ENCODE data around the gene CRACDL. TPM values are rescaled to one million over a fixed set of nuclear protein-coding genes. Genes with fewer than 3 reads are reported as not detected.

Gene CRACDL
- total and polyA plus RNA-seq, 4 experiments from 2014 or later = 0.25 to 1.3 (median 1.2) TPM

DNA sequence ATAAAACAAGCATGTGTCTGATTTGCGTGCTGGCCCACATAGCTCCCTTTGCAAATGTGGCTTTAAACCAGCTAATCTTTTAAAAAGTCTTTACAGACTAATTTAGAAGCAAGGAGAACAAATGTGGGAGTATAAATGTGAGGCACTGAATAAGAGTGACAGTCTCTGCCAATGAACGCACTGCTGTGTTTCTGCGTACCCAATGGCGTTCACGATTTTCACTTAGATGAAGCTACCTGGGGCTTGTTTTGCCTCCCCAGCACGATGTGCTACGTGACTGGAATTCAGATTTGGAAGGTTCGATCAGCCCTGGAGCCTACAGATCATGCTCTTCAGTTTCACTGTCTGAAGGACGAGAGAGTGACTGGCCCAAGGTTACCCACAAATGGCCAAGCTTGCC is 10.8 kb upstream of the CRACDL start:
- Histone ChIP-seq H3K4me1 (ENCODE audit: insufficient read depth, low read length) (no peaks in the 10 kb centered on the region), H3K9me3 (ENCODE audit: control insufficient read depth in 1 of 2, low read length in 2 of 2) (no peaks in the 10 kb centered on the region), H3K27me3 (ENCODE audit: insufficient read depth, low read length) (no peaks in the 10 kb centered on the region), H3K36me3 (ENCODE audit: insufficient read depth, low read length) (no peaks in the 10 kb centered on the region), H3K4me3 (ENCODE audit: low read length in 2 of 2) (no peak overlapping the region), H3K27ac (ENCODE audit: low read depth, low read length) (no peak overlapping the region)
- ChIA-PET CTCF (ENCODE audit: partially characterized antibody) (no interaction called here), POLR2A (ENCODE audit: partially characterized antibody) (no interaction called here)
- H3K4me3 Mint-ChIP-seq = no peak overlapping the region
- no peaks in the 10 kb centered on the region for H3K4me1 Mint-ChIP-seq
- intact Hi-C loops (cut with micrococcal nuclease) = no loop called here
- no peaks in the 10 kb centered on the region for H3K36me3 Mint-ChIP-seq
- peaks cover 20 to 31% of the 10 kb centered on the region in 2 donors for H3K27me3 Mint-ChIP-seq
- no peak overlapping the region for H3K27ac Mint-ChIP-seq
- DNase-seq = no peak
- H3K9me3 Mint-ChIP-seq = no peaks in the 10 kb centered on the region

DNA sequence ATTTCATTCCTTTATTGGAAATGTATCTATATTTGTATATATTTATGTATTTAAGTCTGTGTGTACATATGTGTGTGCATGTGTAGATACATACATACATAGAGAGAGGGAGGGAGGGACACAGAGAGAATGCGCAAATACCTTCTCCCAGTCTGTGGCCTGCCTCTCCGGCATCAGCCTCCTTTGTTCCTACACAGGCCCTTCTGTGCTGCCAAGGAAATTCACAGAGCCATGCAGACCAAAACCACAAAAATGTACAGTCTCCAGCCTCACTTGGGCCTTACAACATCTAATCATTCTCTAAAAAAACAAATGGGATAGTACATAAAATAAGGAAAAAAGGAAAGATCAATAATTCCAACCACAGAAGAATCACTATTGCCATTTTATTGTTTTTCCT is 8.8 kb upstream of the CRACDL start:
- Histone ChIP-seq H3K27me3 (ENCODE audit: insufficient read depth, low read length) (no peaks in the 10 kb centered on the region), H3K9me3 (ENCODE audit: control insufficient read depth in 1 of 2, low read length in 2 of 2) (no peaks in the 10 kb centered on the region), H3K4me3 (ENCODE audit: low read length in 2 of 2) (no peak overlapping the region), H3K36me3 (ENCODE audit: insufficient read depth, low read length) (no peaks in the 10 kb centered on the region), H3K4me1 (ENCODE audit: insufficient read depth, low read length) (no peaks in the 10 kb centered on the region), H3K27ac (ENCODE audit: low read depth, low read length) (no peak overlapping the region)
- Mint-ChIP-seq H3K36me3 (no peaks in the 10 kb centered on the region), H3K4me1 (no peaks in the 10 kb centered on the region), H3K27me3 (peaks cover 22 to 30% of the 10 kb centered on the region in 2 donors), H3K27ac (no peak overlapping the region), H3K9me3 (no peaks in the 10 kb centered on the region), H3K4me3 (no peak overlapping the region)
- intact Hi-C loops (cut with micrococcal nuclease) = no loop called here
- no peak for DNase-seq
- CTCF ChIA-PET (ENCODE audit: partially characterized antibody) = no interaction called here
- POLR2A ChIA-PET (ENCODE audit: partially characterized antibody) = no interaction called here

DNA sequence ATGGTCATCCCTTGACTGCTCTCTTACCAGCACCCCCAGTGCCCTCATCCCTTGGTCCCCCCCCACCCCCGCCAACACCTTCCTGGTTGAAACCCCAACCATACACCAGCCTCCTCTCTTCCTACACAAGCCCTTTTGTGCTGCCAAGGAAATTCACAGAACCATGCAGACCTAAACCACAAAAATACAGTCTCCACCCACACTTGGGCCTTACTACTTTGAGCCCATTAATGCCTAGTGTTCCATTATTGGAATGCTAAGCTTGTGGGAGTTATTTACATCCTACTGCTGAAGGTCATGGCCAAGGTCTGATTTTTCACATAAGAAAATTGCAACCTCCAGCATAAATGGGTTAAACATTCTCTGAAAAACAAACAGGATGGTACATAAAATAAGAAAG is 4.1 kb upstream of the CRACDL start:
- Histone ChIP-seq H3K4me3 (ENCODE audit: low read length in 2 of 2) (no peak overlapping the region), H3K27me3 (ENCODE audit: insufficient read depth, low read length) (peaks cover 22% of the 10 kb centered on the region), H3K27ac (ENCODE audit: low read depth, low read length) (no peak overlapping the region), H3K9me3 (ENCODE audit: control insufficient read depth in 1 of 2, low read length in 2 of 2) (no peaks in the 10 kb centered on the region), H3K4me1 (ENCODE audit: insufficient read depth, low read length) (peaks cover 9% of the 10 kb centered on the region), H3K36me3 (ENCODE audit: insufficient read depth, low read length) (no peaks in the 10 kb centered on the region)
- no peak for DNase-seq
- H3K4me3 Mint-ChIP-seq = no peak overlapping the region
- intact Hi-C loops (cut with micrococcal nuclease) = no loop called here
- peaks cover 28 to 42% of the 10 kb centered on the region in 2 donors for H3K27me3 Mint-ChIP-seq
- ChIA-PET POLR2A (ENCODE audit: partially characterized antibody) (no interaction called here), CTCF (ENCODE audit: partially characterized antibody) (no interaction called here)
- peaks cover 3 to 13% (median 4%) of the 10 kb centered on the region in 4 donors for H3K4me1 Mint-ChIP-seq
- H3K36me3 Mint-ChIP-seq = no peaks in the 10 kb centered on the region
- no peaks in the 10 kb centered on the region for H3K9me3 Mint-ChIP-seq
- no peak overlapping the region for H3K27ac Mint-ChIP-seq

DNA sequence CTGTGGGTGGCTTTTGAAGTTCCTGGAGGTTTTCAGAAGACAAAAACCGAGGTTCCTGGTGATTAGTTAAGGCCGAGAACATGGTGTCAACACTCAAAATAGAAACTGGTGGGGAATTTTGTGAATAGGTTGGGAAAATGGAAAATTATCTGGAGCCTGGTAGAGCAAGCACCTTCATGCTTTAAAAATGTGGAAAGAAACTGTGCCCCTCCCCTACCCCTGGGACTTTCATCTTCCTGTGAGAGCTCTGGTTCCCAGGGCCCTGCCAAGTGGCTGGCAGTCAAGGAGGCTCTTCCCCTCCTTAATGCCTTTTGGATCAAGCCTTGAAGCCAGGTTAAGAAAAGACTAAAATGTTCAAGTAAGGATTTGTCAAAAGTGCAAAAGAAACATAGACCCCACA is 1.9 kb upstream of the CRACDL start:
- H3K27me3 Mint-ChIP-seq = peaks cover 34 to 58% of the 10 kb centered on the region in 2 donors
- peaks cover 22% of the 10 kb centered on the region for H3K27me3 ChIP-seq (ENCODE audit: insufficient read depth, low read length)
- no peak overlapping the region for H3K27ac Mint-ChIP-seq
- CTCF ChIA-PET (ENCODE audit: partially characterized antibody) = no interaction called here
- peaks cover 3 to 14% (median 5%) of the 10 kb centered on the region in 4 donors for H3K4me1 Mint-ChIP-seq
- no peaks in the 10 kb centered on the region for H3K36me3 Mint-ChIP-seq
- H3K36me3 ChIP-seq (ENCODE audit: insufficient read depth, low read length) = no peaks in the 10 kb centered on the region
- intact Hi-C loops (cut with micrococcal nuclease) = no loop called here
- no peak for DNase-seq
- peak overlapping the region in 6 of 8 donors; percentile 11 to 86 (median 50) for H3K4me3 Mint-ChIP-seq
- POLR2A ChIA-PET (ENCODE audit: partially characterized antibody) = no interaction called here
- H3K9me3 Mint-ChIP-seq = no peaks in the 10 kb centered on the region
- H3K9me3 ChIP-seq (ENCODE audit: control insufficient read depth in 1 of 2, low read length in 2 of 2) = no peaks in the 10 kb centered on the region
- H3K4me3 ChIP-seq (ENCODE audit: low read length in 2 of 2) = no peak overlapping the region
- H3K4me1 ChIP-seq (ENCODE audit: insufficient read depth, low read length) = peaks cover 9% of the 10 kb centered on the region
- no peak overlapping the region for H3K27ac ChIP-seq (ENCODE audit: low read depth, low read length)

DNA sequence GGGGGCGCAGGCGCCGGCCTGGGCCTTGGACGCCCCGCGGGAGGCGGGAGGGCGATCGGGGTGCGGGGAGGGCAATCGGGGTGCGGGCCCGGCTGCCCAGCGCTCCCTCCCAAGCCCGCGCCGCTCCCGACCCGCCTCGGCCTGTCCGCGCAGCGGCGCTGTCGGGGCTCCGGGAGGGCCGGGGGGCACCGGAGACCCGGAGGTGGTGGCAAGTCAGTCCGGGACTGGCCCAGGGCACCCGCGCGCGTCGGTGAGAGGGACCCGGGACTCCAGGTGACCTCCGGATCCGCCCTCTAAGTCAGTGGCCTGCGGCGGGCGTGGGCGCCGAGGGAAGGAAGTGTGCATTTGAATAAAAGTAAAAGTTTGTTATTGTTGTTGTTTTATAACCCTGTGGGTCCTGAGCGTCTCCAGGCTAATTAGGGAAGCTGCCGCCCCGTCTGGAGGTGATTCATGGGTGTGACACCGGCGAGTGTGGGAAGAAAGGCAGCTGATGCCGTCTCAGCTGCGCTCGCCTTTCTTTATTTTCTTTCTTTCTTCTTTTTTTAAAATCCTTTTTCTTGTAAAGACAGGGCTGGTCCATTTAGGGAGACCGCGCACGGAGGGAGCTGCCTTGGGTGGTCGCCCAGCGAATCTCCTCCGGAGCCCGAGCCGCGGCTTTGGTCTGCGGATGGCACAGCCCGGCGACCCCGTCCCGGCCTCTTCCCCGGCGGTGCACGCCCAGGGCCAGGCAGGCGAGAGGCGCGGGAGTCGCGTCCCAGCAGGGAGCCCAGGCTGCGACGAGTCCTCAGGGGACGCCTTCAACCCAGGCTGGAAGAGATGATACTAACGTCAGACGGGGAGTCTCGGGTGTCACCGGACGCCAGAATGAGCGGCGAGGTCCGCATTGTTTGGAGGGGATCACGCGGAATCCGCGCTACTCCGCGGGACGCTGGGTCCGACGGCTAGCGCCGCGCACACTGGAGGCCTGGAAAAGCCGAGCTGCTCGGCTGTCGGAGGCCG is 627 bp upstream of the CRACDL start:
- H3K27me3 ChIP-seq (ENCODE audit: insufficient read depth, low read length) = peaks cover 22% of the 10 kb centered on the region

DNA sequence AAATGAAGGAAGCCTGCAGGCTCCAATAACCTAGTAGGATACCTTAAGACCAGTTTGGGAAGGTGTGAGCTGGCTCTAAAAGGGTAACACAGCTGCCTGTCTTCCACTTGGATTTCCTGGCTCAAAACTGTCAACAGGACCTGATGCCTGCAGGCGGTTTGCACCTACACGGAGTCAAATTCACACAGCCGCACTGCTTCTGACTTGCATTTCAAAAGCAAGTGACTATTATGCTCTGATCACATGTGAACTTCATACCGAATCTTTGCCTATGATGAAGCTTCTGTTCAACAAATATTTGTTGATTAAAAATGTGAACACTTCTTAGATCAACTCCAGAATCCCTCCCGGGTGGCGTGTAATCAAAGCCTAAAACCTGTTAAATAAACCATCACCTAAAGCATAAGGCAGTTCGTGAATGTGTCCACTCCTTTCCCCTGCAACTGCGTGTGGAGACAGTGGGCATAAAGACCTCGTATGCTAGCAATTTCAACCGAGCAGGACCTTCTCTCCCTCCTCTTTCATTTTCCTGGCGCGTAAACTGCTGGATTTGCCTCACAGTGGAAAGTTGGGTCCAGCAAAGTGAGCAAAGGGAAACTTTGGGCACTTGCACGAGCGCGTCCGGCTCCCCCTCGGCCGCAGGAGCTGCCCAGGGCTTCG is 784 bp downstream of the CRACDL start:
- Mint-ChIP-seq H3K4me1 (peaks cover 3 to 14% (median 5%) of the 10 kb centered on the region in 4 donors), H3K27ac (no peak overlapping the region), H3K27me3 (peaks cover 40 to 65% of the 10 kb centered on the region in 2 donors), H3K36me3 (no peaks in the 10 kb centered on the region), H3K4me3 (peak overlapping the region; percentile 49 to 78 (median 67)), H3K9me3 (no peaks in the 10 kb centered on the region)
- DNase-seq = no peak
- H3K27ac ChIP-seq (ENCODE audit: low read depth, low read length) = no peak overlapping the region
- H3K36me3 ChIP-seq (ENCODE audit: insufficient read depth, low read length) = no peaks in the 10 kb centered on the region
- ChIA-PET CTCF (ENCODE audit: partially characterized antibody) (no interaction called here), POLR2A (ENCODE audit: partially characterized antibody) (no interaction called here)
- H3K4me1 ChIP-seq (ENCODE audit: insufficient read depth, low read length) = peaks cover 9% of the 10 kb centered on the region
- H3K4me3 ChIP-seq (ENCODE audit: low read length in 2 of 2) = no peak overlapping the region
- no peaks in the 10 kb centered on the region for H3K9me3 ChIP-seq (ENCODE audit: control insufficient read depth in 1 of 2, low read length in 2 of 2)
- intact Hi-C loops (cut with micrococcal nuclease) = no loop called here
- H3K27me3 ChIP-seq (ENCODE audit: insufficient read depth, low read length) = peaks cover 22% of the 10 kb centered on the region

More for the DNA sequence above, 627 bp upstream of the CRACDL start:
- H3K9me3 ChIP-seq (ENCODE audit: control insufficient read depth in 1 of 2, low read length in 2 of 2) = no peaks in the 10 kb centered on the region
- H3K27ac ChIP-seq (ENCODE audit: low read depth, low read length) = no peak overlapping the region
- Mint-ChIP-seq H3K4me1 (peaks cover 3 to 14% (median 5%) of the 10 kb centered on the region in 4 donors), H3K27me3 (peaks cover 39 to 64% of the 10 kb centered on the region in 2 donors), H3K9me3 (no peaks in the 10 kb centered on the region), H3K27ac (no peak overlapping the region), H3K4me3 (peak overlapping the region; percentile 74 to 86 (median 80)), H3K36me3 (no peaks in the 10 kb centered on the region)
- intact Hi-C loops (cut with micrococcal nuclease) = no loop called here
- H3K4me1 ChIP-seq (ENCODE audit: insufficient read depth, low read length) = peaks cover 9% of the 10 kb centered on the region
- H3K36me3 ChIP-seq (ENCODE audit: insufficient read depth, low read length) = no peaks in the 10 kb centered on the region
- POLR2A ChIA-PET (ENCODE audit: partially characterized antibody) = interaction anchor here (0.9 kb wide), 1 partner anchor 422 kb away, joined by 3 read pairs; no protein-coding TSS in a partner anchor
- peak in 1 of 5 donors; percentile 11 for DNase-seq
- no peak overlapping the region for H3K4me3 ChIP-seq (ENCODE audit: low read length in 2 of 2)
- CTCF ChIA-PET (ENCODE audit: partially characterized antibody) = no interaction called here

DNA sequence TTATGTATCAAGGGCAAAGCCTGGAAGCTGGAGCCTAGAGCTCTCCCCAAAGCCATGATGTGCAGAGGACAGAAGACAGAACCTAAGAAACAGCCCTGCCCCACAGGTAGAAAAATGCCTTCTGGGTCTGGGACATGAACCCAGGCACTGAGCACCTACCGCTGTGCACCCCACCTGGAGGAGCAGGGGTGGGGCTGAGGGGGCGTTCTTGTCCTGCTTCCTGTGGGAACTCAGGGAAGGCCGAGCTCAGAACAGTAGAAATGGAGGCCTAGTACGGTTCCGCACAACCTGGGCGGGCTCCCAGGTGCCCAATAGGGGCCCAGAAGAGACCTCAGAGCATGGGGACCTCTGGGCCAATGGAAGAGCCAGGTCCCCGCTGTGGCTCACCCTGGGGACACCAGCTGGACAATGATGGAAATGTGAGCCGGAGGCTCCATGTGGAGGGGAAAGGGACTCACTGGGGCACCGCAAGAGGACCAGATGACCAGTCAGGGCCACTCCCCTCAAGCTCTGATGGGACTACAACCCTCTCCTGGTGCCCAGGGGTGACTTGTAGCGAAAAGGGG is 3.2 kb downstream of the CRACDL start:
- POLR2A ChIA-PET (ENCODE audit: partially characterized antibody) = no interaction called here
- Histone ChIP-seq H3K27ac (ENCODE audit: low read depth, low read length) (no peak overlapping the region), H3K27me3 (ENCODE audit: insufficient read depth, low read length) (peaks cover 13% of the 10 kb centered on the region), H3K4me1 (ENCODE audit: insufficient read depth, low read length) (peaks cover 9% of the 10 kb centered on the region), H3K4me3 (ENCODE audit: low read length in 2 of 2) (no peak overlapping the region), H3K36me3 (ENCODE audit: insufficient read depth, low read length) (no peaks in the 10 kb centered on the region), H3K9me3 (ENCODE audit: control insufficient read depth in 1 of 2, low read length in 2 of 2) (no peaks in the 10 kb centered on the region)
- no peaks in the 10 kb centered on the region for H3K36me3 Mint-ChIP-seq
- no peak overlapping the region for H3K27ac Mint-ChIP-seq
- H3K9me3 Mint-ChIP-seq = peaks cover 0 to 1% (median 0%) of the 10 kb centered on the region in 8 donors
- intact Hi-C loops (cut with micrococcal nuclease) = no loop called here
- no peak for DNase-seq
- no peak overlapping the region for H3K4me3 Mint-ChIP-seq
- H3K4me1 Mint-ChIP-seq = peaks cover 3 to 14% (median 5%) of the 10 kb centered on the region in 4 donors
- H3K27me3 Mint-ChIP-seq = peaks cover 27 to 54% of the 10 kb centered on the region in 2 donors
- CTCF ChIA-PET (ENCODE audit: partially characterized antibody) = no interaction called here

Measured in CD4-positive, alpha-beta memory T cell (primary cell).